Stimulated activated CD8-positive, alpha-beta memory T cell treated with anti-CD3 and anti-CD28 coated beads, Interleukin-4, amount 100 ng/mL, for 24 hours (primary cell): ENCODE results near the gene LPIN1.

Source experiments
- DNase-seq: peaks from one replicate; pipeline ENCODE4 v3.0.0-alpha.2; 2020; ENCODE audit warnings: low read depth

Gene LPIN1

GRCh38 chr2:11746376-11746806, at the start of gene LPIN1:
LPIN1 (plus strand) TSS chr2:11746632; CDS start chr2:11765542, 18,910 bp downstream.
- DNase-seq, result peak; percentile 80

- no peak for DNase-seq
Measured at GRCh38 chr2:11696736-11697102, 49.7 kb upstream of the LPIN1 start.

- DNase-seq, result no peak
Measured at GRCh38 chr2:11697103-11697871, 49.1 kb upstream of the LPIN1 start.

GRCh38 chr2:11698009-11698922, 48.2 kb upstream of the LPIN1 start:
- no peak for DNase-seq

GRCh38 chr2:11699686-11700670, 46.5 kb upstream of the LPIN1 start:
- DNase-seq, result no peak

- no peak for DNase-seq
Measured at GRCh38 chr2:11701206-11701605, 45.2 kb upstream of the LPIN1 start.

GRCh38 chr2:11701751-11702301, 44.6 kb upstream of the LPIN1 start:
- DNase-seq, result no peak

GRCh38 chr2:11702946-11703345, 43.5 kb upstream of the LPIN1 start:
- no peak for DNase-seq

GRCh38 chr2:11703700-11704099, 42.7 kb upstream of the LPIN1 start:
- no peak for DNase-seq

GRCh38 chr2:11705063-11705462, 41.4 kb upstream of the LPIN1 start:
- no peak for DNase-seq

GRCh38 chr2:11705711-11706110, 40.7 kb upstream of the LPIN1 start:
- no peak for DNase-seq

GRCh38 chr2:11708106-11708505, 38.3 kb upstream of the LPIN1 start:
- DNase-seq, result no peak

GRCh38 chr2:11709293-11709692, 37.1 kb upstream of the LPIN1 start:
- no peak for DNase-seq

- no peak for DNase-seq
Measured at GRCh38 chr2:11710210-11710609, 36.2 kb upstream of the LPIN1 start.

- no peak for DNase-seq
Measured at GRCh38 chr2:11710632-11711353, 35.6 kb upstream of the LPIN1 start.

GRCh38 chr2:11711354-11711716, 35.1 kb upstream of the LPIN1 start:
- DNase-seq, result no peak

GRCh38 chr2:11711751-11712150, 34.7 kb upstream of the LPIN1 start:
- DNase-seq, result no peak

- no peak for DNase-seq
Measured at GRCh38 chr2:11712866-11713265, 33.6 kb upstream of the LPIN1 start.

- no peak for DNase-seq
Measured at GRCh38 chr2:11713815-11714214, 32.6 kb upstream of the LPIN1 start.

- DNase-seq, result no peak
Measured at GRCh38 chr2:11715987-11716652, 30.3 kb upstream of the LPIN1 start.
